Measurements from ENCODE around the gene AKR1D1. TPM values are rescaled to one million over a fixed set of nuclear protein-coding genes. Genes with fewer than 3 reads are reported as not detected.
"Not testable (repeated sequence)": the region's sequence is repeated elsewhere in the genome, so short reads cannot be mapped to it uniquely, and the experiment has no call there.

AKR1D1 gene
- total RNA-seq, 1 donor from 2014 or later: not detected

GRCh38 chr7:138144958-138145357, 68.7 kb downstream of the AKR1D1 start:
- H3K4me1 Mint-ChIP-seq (ENCODE audit: unreplicated experiment): peaks cover 12% of the 10 kb centered on the region
- H3K27me3 Mint-ChIP-seq (ENCODE audit: unreplicated experiment): no peaks in the 10 kb centered on the region
- no peak overlapping the region for H3K4me3 Mint-ChIP-seq (ENCODE audit: unreplicated experiment)
- no peaks in the 10 kb centered on the region for H3K36me3 Mint-ChIP-seq (ENCODE audit: low read depth, unreplicated experiment)
- H3K27ac Mint-ChIP-seq (ENCODE audit: unreplicated experiment): no peak overlapping the region
- H3K9me3 Mint-ChIP-seq (ENCODE audit: unreplicated experiment): no peaks in the 10 kb centered on the region
- no peak for TF ChIP-seq CTCF (IDR thresholded peaks at IDR 0.05; ENCODE audit: unreplicated experiment)
- no peak for DNase-seq (ENCODE audit: low spot score)

DNA sequence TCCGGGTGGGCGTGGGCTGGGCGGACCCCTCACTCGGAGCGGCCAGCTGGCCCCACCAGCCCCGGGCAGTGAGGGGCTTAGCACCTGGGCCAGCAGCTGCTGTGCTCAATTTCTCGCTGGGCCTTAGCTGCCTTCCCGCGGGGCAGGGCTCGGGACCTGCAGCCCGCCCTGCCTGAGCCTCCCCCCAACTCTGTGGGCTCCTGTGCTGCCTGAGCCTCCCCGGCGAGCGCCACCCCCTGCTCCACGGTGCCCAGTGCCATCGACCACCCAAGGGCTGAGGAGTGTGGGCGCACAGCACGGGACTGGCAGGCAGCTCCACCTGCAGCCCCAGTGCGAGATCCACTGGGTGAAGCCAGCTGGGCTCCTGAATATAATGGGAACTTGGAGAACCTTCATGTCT, 70.0 kb downstream of the AKR1D1 start:
- not testable (repeated sequence) for H3K4me3 Mint-ChIP-seq (ENCODE audit: unreplicated experiment); H3K27me3 Mint-ChIP-seq (ENCODE audit: unreplicated experiment); H3K9me3 Mint-ChIP-seq (ENCODE audit: unreplicated experiment); DNase-seq (ENCODE audit: low spot score); H3K27ac Mint-ChIP-seq (ENCODE audit: unreplicated experiment); H3K36me3 Mint-ChIP-seq (ENCODE audit: low read depth, unreplicated experiment)
- H3K4me1 Mint-ChIP-seq (ENCODE audit: unreplicated experiment): peaks cover 12% of the 10 kb centered on the region

GRCh38 chr7:138146757-138147734, 70.8 kb downstream of the AKR1D1 start:
- not testable (repeated sequence) for H3K36me3 Mint-ChIP-seq (ENCODE audit: low read depth, unreplicated experiment); DNase-seq (ENCODE audit: low spot score); H3K27me3 Mint-ChIP-seq (ENCODE audit: unreplicated experiment); H3K9me3 Mint-ChIP-seq (ENCODE audit: unreplicated experiment); H3K4me3 Mint-ChIP-seq (ENCODE audit: unreplicated experiment)
- Mint-ChIP-seq H3K27ac (ENCODE audit: unreplicated experiment) (peak overlapping the region; percentile 53), H3K4me1 (ENCODE audit: unreplicated experiment) (peaks cover 12% of the 10 kb centered on the region)

- Mint-ChIP-seq H3K4me1 (ENCODE audit: unreplicated experiment) (no peaks in the 10 kb centered on the region), H3K36me3 (ENCODE audit: low read depth, unreplicated experiment) (no peaks in the 10 kb centered on the region), H3K4me3 (ENCODE audit: unreplicated experiment) (no peak overlapping the region), H3K27me3 (ENCODE audit: unreplicated experiment) (no peaks in the 10 kb centered on the region), H3K9me3 (ENCODE audit: unreplicated experiment) (no peaks in the 10 kb centered on the region), H3K27ac (ENCODE audit: unreplicated experiment) (no peak overlapping the region)
- TF ChIP-seq CTCF (IDR thresholded peaks at IDR 0.05; ENCODE audit: unreplicated experiment): no peak
- DNase-seq (ENCODE audit: low spot score): no peak
Measured at GRCh38 chr7:138151731-138152577, 75.7 kb downstream of the AKR1D1 start.

DNA sequence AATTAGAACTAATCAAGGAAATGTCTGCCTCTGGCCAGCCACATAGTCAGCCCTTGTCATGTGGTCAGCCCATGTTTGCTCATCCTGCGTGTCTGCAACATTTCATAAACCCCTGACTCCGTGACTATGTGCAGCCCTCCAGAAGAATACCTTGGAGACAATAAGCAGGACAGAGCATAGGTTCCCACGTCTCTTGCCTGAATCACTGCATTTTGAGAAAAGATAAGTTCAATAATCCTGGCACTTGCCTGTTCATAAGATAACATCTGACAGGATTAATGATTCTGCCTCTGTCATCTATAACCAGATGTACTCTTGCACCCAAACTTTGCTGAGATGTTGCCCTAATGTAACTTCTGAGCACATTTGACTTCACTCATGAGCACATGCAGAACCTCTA, 78.4 kb downstream of the AKR1D1 start:
- Mint-ChIP-seq H3K27me3 (ENCODE audit: unreplicated experiment) (no peaks in the 10 kb centered on the region), H3K4me1 (ENCODE audit: unreplicated experiment) (no peaks in the 10 kb centered on the region), H3K27ac (ENCODE audit: unreplicated experiment) (no peak overlapping the region), H3K4me3 (ENCODE audit: unreplicated experiment) (no peak overlapping the region), H3K36me3 (ENCODE audit: low read depth, unreplicated experiment) (no peaks in the 10 kb centered on the region), H3K9me3 (ENCODE audit: unreplicated experiment) (no peaks in the 10 kb centered on the region)
- no peak for DNase-seq (ENCODE audit: low spot score)
- TF ChIP-seq CTCF (IDR thresholded peaks at IDR 0.05; ENCODE audit: unreplicated experiment): no peak
